H1 (cell line): ENCODE results near the gene DLEC1. TPM values are rescaled to one million over a fixed set of nuclear protein-coding genes. Genes with fewer than 3 reads are reported as not detected.

Experiments
- ASH2L ChIP-seq: fragments of 200-600, 300-600 bp; sonication (generic); IDR thresholded peaks from one replicate; pipeline ENCODE4 v1.7.1; 2017; ENCODE audit warnings: low read length
- CHD2 ChIP-seq: IDR thresholded peaks from 2 replicates; pipeline ENCODE4 v1.6.1; 2012; ENCODE audit warnings: low read length, improper control_type of control experiment
- EGR1 ChIP-seq: IDR thresholded peaks from 2 replicates; pipeline ENCODE4 v1.6.1; 2011; ENCODE audit warnings: low read depth, low read length, borderline replicate concordance
- GABPA ChIP-seq: IDR thresholded peaks from 2 replicates; pipeline ENCODE4 v1.6.1; 2011; ENCODE audit warnings: mild to moderate bottlenecking, low read length, moderate library complexity, borderline replicate concordance; ENCODE audit not compliant: insufficient read depth
- RNF2 ChIP-seq: fragments of 200-900, 300-1000 bp; sonication (generic); IDR thresholded peaks from 2 replicates; pipeline ENCODE4 v1.7.1; 2016; ENCODE audit warnings: borderline replicate concordance, low read depth, mild to moderate bottlenecking, antibody characterized with exemption, low read length; ENCODE audit not compliant: poor library complexity, severe bottlenecking; ENCODE audit errors: missing control alignments
- SAP30 ChIP-seq: fragments of 300-600 bp; sonication (generic); IDR thresholded peaks from 2 replicates; pipeline ENCODE4 v1.7.1; 2012; ENCODE audit warnings: low read length, moderate library complexity, mild to moderate bottlenecking, inconsistent platforms; ENCODE audit not compliant: insufficient read depth, insufficient replicate concordance
- SIN3A ChIP-seq, 2 experiments: IDR thresholded peaks in 1 of 2; conservative IDR thresholded peaks in 1 of 2; 2 replicates each; pipeline ENCODE4 v1.6.1; 2011 to 2012; ENCODE audit warnings: low read length in 2 of 2, improper control_type of control experiment in 1 of 2, low read depth in 1 of 2, mild to moderate bottlenecking in 1 of 2
- TAF7 ChIP-seq: optimal IDR thresholded peaks from 2 replicates; pipeline ENCODE3; 2011; ENCODE audit warnings: low read depth, mild to moderate bottlenecking, inconsistent platforms, low read length, moderate library complexity, borderline replicate concordance
- polyA plus RNA-seq, 7 experiments: library from polyadenylated mRNA; depleted of rRNA in 3 of 7; stranded (reverse) in 5 of 7; unstranded in 2 of 7; fragments of >200 nt in 5 of 7; fragments of 200-250 nt in 2 of 7; gene quantifications; 1 replicate in 5 of 7; 2 replicates in 1 of 7; 4 replicates in 1 of 7; pipeline versions ENCODE4 v1.2.1 to v1.2.3, GENCODE V29; 2011 to 2013; ENCODE audit warnings: missing spikeins in 2 of 7, mixed read lengths in 2 of 7
- total RNA-seq: library from RNA; stranded (reverse); fragmentation: NEBNext Ultra II Directional; extraction: Animal tissue kit (Norgen Biotek cat#: 25700); gene quantifications from 2 replicates; pipeline ENCODE4 v1.2.1, GENCODE V29; 2021
- TF ChIP-seq, protein P1 (sequence below), 3 experiments: IDR thresholded peaks; 1 replicate in 2 of 3; 2 replicates in 1 of 3; pipeline versions ENCODE4 v1.5.1 to v1.6.1; 2011; ENCODE audit warnings: low read length in 3 of 3, mild to moderate bottlenecking in 3 of 3, inconsistent platforms in 2 of 3, low read depth in 1 of 3, moderate library complexity in 1 of 3; ENCODE audit not compliant: insufficient read depth in 1 of 3; ENCODE audit errors: control extremely low read depth in 1 of 3

The DLEC1 gene
- total and polyA plus RNA-seq, 2 of the 8 experiments (the other 6 are each of a cell fraction or from before 2014, with no cell fraction given) = 0.26 to 0.76 TPM

DNA sequence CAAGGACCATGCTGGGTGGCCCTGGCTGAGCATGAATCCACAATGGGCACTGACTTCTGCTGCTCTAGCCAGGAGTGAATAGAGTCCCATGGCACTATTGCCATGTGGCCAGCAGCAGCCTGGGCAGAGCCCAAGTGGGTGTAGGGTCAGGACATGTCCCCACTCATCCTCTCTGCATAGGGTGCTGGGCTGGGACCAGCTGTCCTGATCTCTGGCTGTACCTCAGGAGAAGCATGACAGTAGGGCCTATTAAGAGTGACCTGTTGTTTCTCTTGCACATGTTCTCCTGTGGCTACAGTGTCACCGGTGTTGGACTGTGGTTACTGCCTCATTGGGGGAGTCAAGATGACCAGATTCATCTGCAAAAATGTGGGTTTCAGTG is 46.9 kb downstream of the DLEC1 start (continued):
- TF ChIP-seq RNF2 (no peak), TAF7 (no peak), GABPA (no peak), SIN3A (conservative IDR thresholded peaks at IDR 0.05 in 1 of 2, IDR thresholded peaks at IDR 0.05 in 1 of 2; ENCODE audit: low read depth in 1 of 2, low read length in 2 of 2) (no peak), ASH2L (no peak), CHD2 (no peak), EGR1 (no peak), SAP30 (no peak)
- TF ChIP-seq, protein P1, sequence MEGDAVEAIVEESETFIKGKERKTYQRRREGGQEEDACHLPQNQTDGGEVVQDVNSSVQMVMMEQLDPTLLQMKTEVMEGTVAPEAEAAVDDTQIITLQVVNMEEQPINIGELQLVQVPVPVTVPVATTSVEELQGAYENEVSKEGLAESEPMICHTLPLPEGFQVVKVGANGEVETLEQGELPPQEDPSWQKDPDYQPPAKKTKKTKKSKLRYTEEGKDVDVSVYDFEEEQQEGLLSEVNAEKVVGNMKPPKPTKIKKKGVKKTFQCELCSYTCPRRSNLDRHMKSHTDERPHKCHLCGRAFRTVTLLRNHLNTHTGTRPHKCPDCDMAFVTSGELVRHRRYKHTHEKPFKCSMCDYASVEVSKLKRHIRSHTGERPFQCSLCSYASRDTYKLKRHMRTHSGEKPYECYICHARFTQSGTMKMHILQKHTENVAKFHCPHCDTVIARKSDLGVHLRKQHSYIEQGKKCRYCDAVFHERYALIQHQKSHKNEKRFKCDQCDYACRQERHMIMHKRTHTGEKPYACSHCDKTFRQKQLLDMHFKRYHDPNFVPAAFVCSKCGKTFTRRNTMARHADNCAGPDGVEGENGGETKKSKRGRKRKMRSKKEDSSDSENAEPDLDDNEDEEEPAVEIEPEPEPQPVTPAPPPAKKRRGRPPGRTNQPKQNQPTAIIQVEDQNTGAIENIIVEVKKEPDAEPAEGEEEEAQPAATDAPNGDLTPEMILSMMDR (IDR thresholded peaks at IDR 0.05; ENCODE audit: control extremely low read depth in 1 of 3, insufficient read depth in 1 of 3, low read depth in 1 of 3, low read length in 3 of 3) = no peak
